Mucosa of stomach (tissue), 1 donor: ENCODE results near the gene MRPL4.

Experiments
- H3K27me3 ChIP-seq: one replicate; pipeline ENCODE4 v1.7.0; 2013; ENCODE audit warnings: mild to moderate bottlenecking, low read length; ENCODE audit not compliant: control insufficient read depth, insufficient read depth
- H3K36me3 ChIP-seq: one replicate; pipeline ENCODE4 v1.7.0; 2013; ENCODE audit warnings: low read length; ENCODE audit not compliant: control insufficient read depth, insufficient read depth
- H3K4me1 ChIP-seq: one replicate; pipeline ENCODE4 v1.7.0; 2013; ENCODE audit warnings: mild to moderate bottlenecking, low read length; ENCODE audit not compliant: control insufficient read depth, insufficient read depth
- H3K4me3 ChIP-seq: one replicate; pipeline ENCODE4 v1.7.0; 2013; ENCODE audit warnings: low read length
- H3K9ac ChIP-seq: one replicate; pipeline ENCODE4 v1.7.0; 2013; ENCODE audit warnings: mild to moderate bottlenecking, low read length, moderate library complexity
- H3K9me3 ChIP-seq: one replicate; pipeline ENCODE4 v1.7.0; 2013; ENCODE audit warnings: mild to moderate bottlenecking, low read length, moderate library complexity; ENCODE audit not compliant: control insufficient read depth
- donor health status: Pancreatic carcinoma.

MRPL4 gene

DNA sequence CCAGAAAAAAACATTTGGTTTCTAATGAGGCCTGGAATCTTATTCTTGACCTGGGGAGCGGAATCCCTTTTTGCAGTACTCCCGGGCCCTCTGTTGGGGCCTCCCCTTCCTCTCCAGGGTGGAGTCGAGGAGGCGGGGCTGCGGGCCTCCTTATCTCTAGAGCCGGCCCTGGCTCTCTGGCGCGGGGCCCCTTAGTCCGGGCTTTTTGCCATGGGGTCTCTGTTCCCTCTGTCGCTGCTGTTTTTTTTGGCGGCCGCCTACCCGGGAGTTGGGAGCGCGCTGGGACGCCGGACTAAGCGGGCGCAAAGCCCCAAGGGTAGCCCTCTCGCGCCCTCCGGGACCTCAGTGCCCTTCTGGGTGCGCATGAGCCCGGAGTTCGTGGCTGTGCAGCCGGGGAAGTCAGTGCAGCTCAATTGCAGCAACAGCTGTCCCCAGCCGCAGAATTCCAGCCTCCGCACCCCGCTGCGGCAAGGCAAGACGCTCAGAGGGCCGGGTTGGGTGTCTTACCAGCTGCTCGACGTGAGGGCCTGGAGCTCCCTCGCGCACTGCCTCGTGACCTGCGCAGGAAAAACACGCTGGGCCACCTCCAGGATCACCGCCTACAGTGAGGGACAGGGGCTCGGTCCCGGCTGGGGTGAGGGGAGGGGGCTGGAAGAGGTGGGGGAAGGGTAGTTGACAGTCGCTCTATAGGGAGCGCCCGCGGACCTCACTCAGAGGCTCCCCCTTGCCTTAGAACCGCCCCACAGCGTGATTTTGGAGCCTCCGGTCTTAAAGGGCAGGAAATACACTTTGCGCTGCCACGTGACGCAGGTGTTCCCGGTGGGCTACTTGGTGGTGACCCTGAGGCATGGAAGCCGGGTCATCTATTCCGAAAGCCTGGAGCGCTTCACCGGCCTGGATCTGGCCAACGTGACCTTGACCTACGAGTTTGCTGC is 35.1 kb downstream of the MRPL4 start, which contains the start of gene ICAM4:
Gene ICAM4, plus strand, starts transcription at position 153 of the 935 bp plus-strand sequence. Its CDS starts 58 bp downstream, at position 211.
- H3K9me3 ChIP-seq, result no peaks in the 10 kb centered on the region
- H3K27me3 ChIP-seq, result peaks cover 54% of the 10 kb centered on the region
- no peak within 1 kb of the TSS for H3K9ac ChIP-seq
- H3K4me1 ChIP-seq, result peaks cover 54% of the 10 kb centered on the region
- H3K4me3 ChIP-seq, result no peak within 1 kb of the TSS
- H3K36me3 ChIP-seq, result no peaks in the 10 kb centered on the region

GRCh38 chr19:10288662-10289166 is 36.7 kb downstream of the MRPL4 start:
- Histone ChIP-seq H3K4me3 (no peak overlapping the region), H3K9ac (no peak overlapping the region), H3K36me3 (no peaks in the 10 kb centered on the region), H3K9me3 (no peaks in the 10 kb centered on the region), H3K27me3 (peaks cover 70% of the 10 kb centered on the region), H3K4me1 (peaks cover 65% of the 10 kb centered on the region)

- no peak overlapping the region for H3K9ac ChIP-seq
- peaks cover 65% of the 10 kb centered on the region for H3K4me1 ChIP-seq
- H3K36me3 ChIP-seq, result no peaks in the 10 kb centered on the region
- H3K4me3 ChIP-seq, result peak overlapping the region; percentile 36
- H3K9me3 ChIP-seq, result no peaks in the 10 kb centered on the region
- peaks cover 76% of the 10 kb centered on the region for H3K27me3 ChIP-seq
Observed at GRCh38 chr19:10289167-10289835, 37.3 kb downstream of the MRPL4 start.

DNA sequence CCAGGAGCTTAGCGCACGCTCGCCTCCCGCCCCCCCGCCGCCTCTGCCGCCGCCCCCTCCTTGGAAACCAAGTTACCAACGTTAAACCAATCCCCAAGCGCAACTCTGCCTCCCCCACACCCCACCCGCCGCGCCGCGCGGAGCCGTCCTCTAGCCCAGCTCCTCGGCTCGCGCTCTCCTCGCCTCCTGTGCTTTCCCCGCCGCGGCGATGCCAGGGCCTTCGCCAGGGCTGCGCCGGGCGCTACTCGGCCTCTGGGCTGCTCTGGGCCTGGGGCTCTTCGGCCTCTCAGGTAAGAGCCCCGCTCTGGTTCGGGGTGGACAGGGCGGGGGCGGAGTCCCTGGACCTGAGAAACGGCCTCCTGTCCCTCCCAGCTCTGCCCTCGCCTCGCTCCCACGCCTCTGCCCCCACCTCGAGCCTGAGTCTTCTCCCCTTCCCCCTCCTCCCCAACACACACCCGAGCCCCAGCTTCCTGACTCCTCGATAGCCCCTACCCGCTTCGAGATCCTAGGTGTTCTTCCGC is 37.9 kb downstream of the MRPL4 start, which contains the start of gene ICAM5:
Gene ICAM5, plus strand, starts transcription at position 117 of the 521 bp plus-strand sequence. Its CDS starts 92 bp downstream, at position 209.
- Histone ChIP-seq H3K9ac (no peak within 1 kb of the TSS), H3K36me3 (no peaks in the 10 kb centered on the region), H3K9me3 (no peaks in the 10 kb centered on the region), H3K4me1 (peaks cover 66% of the 10 kb centered on the region), H3K27me3 (peaks cover 82% of the 10 kb centered on the region), H3K4me3 (peak within 1 kb of the TSS; percentile 36)

- Histone ChIP-seq H3K9ac (no peak overlapping the region), H3K4me1 (peaks cover 71% of the 10 kb centered on the region), H3K27me3 (peaks cover 88% of the 10 kb centered on the region), H3K4me3 (no peak overlapping the region), H3K9me3 (no peaks in the 10 kb centered on the region), H3K36me3 (no peaks in the 10 kb centered on the region)
Observed at GRCh38 chr19:10290357-10290875, 38.4 kb downstream of the MRPL4 start.

DNA sequence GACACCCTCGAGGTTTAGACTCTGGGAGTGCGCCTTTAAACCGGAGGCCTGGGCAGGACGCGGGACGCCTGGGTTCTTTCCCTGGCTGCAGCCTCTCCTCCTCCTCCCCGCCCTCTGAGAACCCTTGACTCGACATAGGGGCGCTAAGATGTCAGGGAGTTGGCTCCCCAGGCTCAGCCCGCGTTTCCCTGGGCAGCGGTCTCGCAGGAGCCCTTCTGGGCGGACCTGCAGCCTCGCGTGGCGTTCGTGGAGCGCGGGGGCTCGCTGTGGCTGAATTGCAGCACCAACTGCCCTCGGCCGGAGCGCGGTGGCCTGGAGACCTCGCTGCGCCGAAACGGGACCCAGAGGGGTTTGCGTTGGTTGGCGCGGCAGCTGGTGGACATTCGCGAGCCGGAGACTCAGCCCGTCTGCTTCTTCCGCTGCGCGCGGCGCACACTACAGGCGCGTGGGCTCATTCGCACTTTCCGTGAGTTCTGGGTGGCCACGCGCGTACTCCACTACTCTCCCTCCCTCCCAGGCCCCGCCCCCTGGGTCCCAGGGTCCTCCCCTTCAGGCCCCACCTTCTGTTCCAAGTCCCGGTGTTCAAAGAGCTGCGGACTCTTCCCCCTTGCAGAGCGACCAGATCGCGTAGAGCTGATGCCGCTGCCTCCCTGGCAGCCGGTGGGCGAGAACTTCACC is 39.0 kb downstream of the MRPL4 start:
- Histone ChIP-seq H3K9ac (no peak overlapping the region), H3K4me3 (no peak overlapping the region), H3K27me3 (peaks cover 93% of the 10 kb centered on the region), H3K9me3 (no peaks in the 10 kb centered on the region), H3K36me3 (no peaks in the 10 kb centered on the region), H3K4me1 (peaks cover 77% of the 10 kb centered on the region)

- H3K4me1 ChIP-seq, result peaks cover 77% of the 10 kb centered on the region
- H3K4me3 ChIP-seq, result no peak overlapping the region
- no peaks in the 10 kb centered on the region for H3K36me3 ChIP-seq
- H3K9me3 ChIP-seq, result no peaks in the 10 kb centered on the region
- peaks cover 96% of the 10 kb centered on the region for H3K27me3 ChIP-seq
- no peak overlapping the region for H3K9ac ChIP-seq
Observed at GRCh38 chr19:10291554-10292205, 39.7 kb downstream of the MRPL4 start.

DNA sequence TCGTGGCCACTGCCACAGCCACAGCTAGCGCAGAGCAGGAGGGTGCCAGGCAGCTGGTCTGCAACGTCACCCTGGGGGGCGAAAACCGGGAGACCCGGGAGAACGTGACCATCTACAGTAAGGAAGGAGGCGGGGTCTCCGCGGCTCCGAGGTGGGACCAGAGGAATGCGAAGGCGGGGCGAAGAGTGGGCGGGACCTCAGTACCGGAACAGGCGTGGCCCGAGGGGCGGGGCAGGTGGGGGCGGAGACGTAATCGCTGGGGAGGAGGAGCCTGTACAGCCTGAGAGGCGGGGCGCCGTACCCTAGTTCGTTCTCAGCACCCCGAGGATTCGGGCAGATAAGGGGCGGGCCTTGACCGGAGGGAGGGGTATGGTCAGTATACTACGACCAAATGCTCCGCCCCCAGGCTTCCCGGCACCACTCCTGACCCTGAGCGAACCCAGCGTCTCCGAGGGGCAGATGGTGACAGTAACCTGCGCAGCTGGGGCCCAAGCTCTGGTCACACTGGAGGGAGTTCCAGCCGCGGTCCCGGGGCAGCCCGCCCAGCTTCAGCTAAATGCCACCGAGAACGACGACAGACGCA is 40.3 kb downstream of the MRPL4 start:
- H3K9me3 ChIP-seq, result no peaks in the 10 kb centered on the region
- H3K4me1 ChIP-seq, result peaks cover 71% of the 10 kb centered on the region
- H3K27me3 ChIP-seq, result peaks cover 90% of the 10 kb centered on the region
- H3K36me3 ChIP-seq, result no peaks in the 10 kb centered on the region
- H3K4me3 ChIP-seq, result peak overlapping the region; percentile 8
- H3K9ac ChIP-seq, result no peak overlapping the region

- H3K27me3 ChIP-seq, result peaks cover 82% of the 10 kb centered on the region
- H3K9me3 ChIP-seq, result no peaks in the 10 kb centered on the region
- H3K36me3 ChIP-seq, result no peaks in the 10 kb centered on the region
- peaks cover 64% of the 10 kb centered on the region for H3K4me1 ChIP-seq
- no peak overlapping the region for H3K9ac ChIP-seq
- peak overlapping the region; percentile 8 for H3K4me3 ChIP-seq
Observed at GRCh38 chr19:10292789-10293636, 41.0 kb downstream of the MRPL4 start.

- peaks cover 75% of the 10 kb centered on the region for H3K27me3 ChIP-seq
- H3K9me3 ChIP-seq, result no peaks in the 10 kb centered on the region
- H3K36me3 ChIP-seq, result no peaks in the 10 kb centered on the region
- H3K4me1 ChIP-seq, result peaks cover 60% of the 10 kb centered on the region
- no peak overlapping the region for H3K4me3 ChIP-seq
- no peak overlapping the region for H3K9ac ChIP-seq
Observed at GRCh38 chr19:10293637-10294367, 41.8 kb downstream of the MRPL4 start.
